Osteoblast (primary cell): ENCODE data around the gene RGS16. TPM values are rescaled to one million over a fixed set of nuclear protein-coding genes. Genes with fewer than 3 reads are reported as not detected.

ENCODE experiments used
- DNase-seq: peaks from one replicate; pipeline ENCODE4 v3.0.0; 2011; ENCODE audit warnings: low spot score, mixed read lengths; ENCODE audit not compliant: insufficient read length; ENCODE audit errors: missing footprints
- H2AFZ ChIP-seq: 2 replicates; pipeline ENCODE4 v1.6.0; 2011; ENCODE audit warnings: mild to moderate bottlenecking, low read length
- H3K27ac ChIP-seq: 2 replicates; pipeline ENCODE4 v1.5.1; 2011; ENCODE audit warnings: mild to moderate bottlenecking, low read depth, low read length, moderate library complexity
- H3K27me3 ChIP-seq: 2 replicates; pipeline ENCODE4 v1.6.0; 2012; ENCODE audit warnings: mild to moderate bottlenecking, control low read depth, inconsistent platforms, low read length, moderate library complexity; ENCODE audit not compliant: insufficient read depth
- H3K36me3 ChIP-seq: 2 replicates; pipeline ENCODE4 v1.5.1; 2011; ENCODE audit warnings: mild to moderate bottlenecking, low read length, control low read depth, moderate library complexity; ENCODE audit not compliant: insufficient read depth
- H3K4me1 ChIP-seq: 2 replicates; pipeline ENCODE4 v1.5.1; 2011; ENCODE audit warnings: mild to moderate bottlenecking, low read length, control low read depth, moderate library complexity; ENCODE audit not compliant: insufficient read depth
- H3K4me2 ChIP-seq: 2 replicates; pipeline ENCODE4 v1.6.0; 2011; ENCODE audit warnings: mild to moderate bottlenecking, low read length; ENCODE audit not compliant: insufficient read depth
- H3K4me3 ChIP-seq: fragments of 200-600 bp; sonication (generic); 3 replicates; pipeline ENCODE4 v1.5.1; 2012; ENCODE audit warnings: mild to moderate bottlenecking, low read length, inconsistent platforms; ENCODE audit not compliant: insufficient read depth
- H3K79me2 ChIP-seq: 2 replicates; pipeline ENCODE4 v1.6.0; 2012; ENCODE audit warnings: mild to moderate bottlenecking, low read length, control low read depth, inconsistent platforms; ENCODE audit not compliant: insufficient read depth
- H3K9me3 ChIP-seq: 2 replicates; pipeline ENCODE4 v1.5.1; 2011; ENCODE audit warnings: low read depth, low read length, control low read depth
- H4K20me1 ChIP-seq: 2 replicates; pipeline ENCODE4 v1.6.0; 2012; ENCODE audit warnings: mild to moderate bottlenecking, low read length, control low read depth; ENCODE audit not compliant: insufficient read depth
- total RNA-seq: library from RNA; depleted of rRNA; stranded (reverse); fragments of >200 nt; gene quantifications from 2 replicates; pipeline ENCODE4 v1.2.3, GENCODE V29; 2012
- TF ChIP-seq, protein P1 (sequence below): IDR thresholded peaks from 2 replicates; pipeline ENCODE4 v1.5.1; 2011; ENCODE audit warnings: mild to moderate bottlenecking, low read depth, low read length, moderate library complexity; ENCODE audit errors: extremely low read depth

Gene RGS16
- total RNA-seq, 1 donor: under 0.01 TPM

DNA sequence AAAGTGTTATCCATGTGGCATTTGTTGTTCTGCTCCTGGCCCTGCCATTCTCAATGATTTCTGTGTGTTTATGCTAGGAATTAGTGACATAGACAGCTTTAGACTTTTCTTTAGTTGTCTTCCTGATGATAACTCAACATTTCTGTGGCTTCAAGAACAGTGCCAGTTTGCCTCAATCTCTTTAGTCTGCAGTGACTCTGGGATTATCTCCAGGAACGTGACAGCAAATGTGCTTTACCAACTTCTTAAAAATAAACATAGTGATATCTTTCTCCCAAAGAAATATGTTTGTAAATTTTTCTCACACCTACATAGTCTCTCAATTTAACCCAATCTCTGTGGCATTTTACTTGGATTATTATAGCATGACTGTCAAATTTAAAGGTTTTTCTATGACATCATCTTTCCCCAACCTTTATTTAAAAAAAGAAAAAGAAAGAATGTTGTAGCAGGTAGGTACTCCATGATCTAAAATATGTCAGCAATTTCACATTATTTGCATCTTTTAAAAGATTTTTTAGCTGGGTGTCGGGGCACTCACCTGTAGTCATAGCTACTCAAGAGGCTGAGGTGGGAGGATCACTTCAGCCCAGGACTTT, 39.7 kb downstream of the RGS16 start:
- Histone ChIP-seq H3K4me2 (no peak overlapping the region), H2AFZ (no peak overlapping the region), H3K36me3 (no peaks in the 10 kb centered on the region), H3K27me3 (no peaks in the 10 kb centered on the region), H3K27ac (no peak overlapping the region), H3K4me1 (no peaks in the 10 kb centered on the region), H3K4me3 (no peak overlapping the region), H4K20me1 (no peaks in the 10 kb centered on the region), H3K79me2 (no peaks in the 10 kb centered on the region), H3K9me3 (no peaks in the 10 kb centered on the region)
- no peak for DNase-seq
- TF ChIP-seq, protein P1, sequence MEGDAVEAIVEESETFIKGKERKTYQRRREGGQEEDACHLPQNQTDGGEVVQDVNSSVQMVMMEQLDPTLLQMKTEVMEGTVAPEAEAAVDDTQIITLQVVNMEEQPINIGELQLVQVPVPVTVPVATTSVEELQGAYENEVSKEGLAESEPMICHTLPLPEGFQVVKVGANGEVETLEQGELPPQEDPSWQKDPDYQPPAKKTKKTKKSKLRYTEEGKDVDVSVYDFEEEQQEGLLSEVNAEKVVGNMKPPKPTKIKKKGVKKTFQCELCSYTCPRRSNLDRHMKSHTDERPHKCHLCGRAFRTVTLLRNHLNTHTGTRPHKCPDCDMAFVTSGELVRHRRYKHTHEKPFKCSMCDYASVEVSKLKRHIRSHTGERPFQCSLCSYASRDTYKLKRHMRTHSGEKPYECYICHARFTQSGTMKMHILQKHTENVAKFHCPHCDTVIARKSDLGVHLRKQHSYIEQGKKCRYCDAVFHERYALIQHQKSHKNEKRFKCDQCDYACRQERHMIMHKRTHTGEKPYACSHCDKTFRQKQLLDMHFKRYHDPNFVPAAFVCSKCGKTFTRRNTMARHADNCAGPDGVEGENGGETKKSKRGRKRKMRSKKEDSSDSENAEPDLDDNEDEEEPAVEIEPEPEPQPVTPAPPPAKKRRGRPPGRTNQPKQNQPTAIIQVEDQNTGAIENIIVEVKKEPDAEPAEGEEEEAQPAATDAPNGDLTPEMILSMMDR: no peak

DNA sequence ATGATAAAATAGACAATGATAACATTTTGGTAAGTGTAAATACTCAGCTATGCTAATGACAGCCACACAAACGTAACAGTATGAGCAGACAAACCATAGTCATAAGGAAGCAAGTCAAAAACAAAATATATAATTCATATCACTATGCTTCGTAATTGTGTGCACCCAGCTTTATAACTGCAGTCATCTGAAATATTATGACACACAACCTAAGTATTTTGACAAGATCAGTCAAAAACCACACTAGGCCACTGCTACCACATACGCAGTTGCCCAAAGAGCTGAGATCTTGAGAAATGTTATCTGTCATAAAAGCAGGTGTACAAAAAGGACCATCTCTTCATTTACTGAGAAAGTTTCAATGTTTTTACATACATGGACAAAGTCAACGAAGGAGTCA, 41.1 kb downstream of the RGS16 start:
- TF ChIP-seq, protein P1: no peak

DNA sequence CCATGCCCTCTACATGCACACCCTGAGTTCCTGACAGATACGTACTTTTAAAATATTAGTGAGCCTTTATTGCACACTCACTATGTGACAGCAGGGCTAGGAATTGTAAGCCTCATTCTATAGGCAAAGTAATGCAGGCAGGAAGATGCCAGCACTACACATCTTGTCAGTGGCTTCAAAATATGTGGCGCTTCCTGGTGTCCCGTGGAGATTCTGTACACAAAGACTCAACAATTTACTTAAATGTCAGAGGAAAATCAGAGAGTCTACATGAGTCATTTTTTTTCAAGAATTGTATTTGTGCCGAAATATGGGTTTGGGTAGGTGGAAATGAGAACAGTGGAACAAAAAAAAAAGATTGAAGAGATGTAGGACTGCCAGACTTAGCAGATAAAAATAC, 42.7 kb downstream of the RGS16 start:
- no peak overlapping the region for H3K4me3 ChIP-seq

More for the DNA sequence above, 41.1 kb downstream of the RGS16 start:
- no peaks in the 10 kb centered on the region for H3K27me3 ChIP-seq
- H3K9me3 ChIP-seq: no peaks in the 10 kb centered on the region
- no peaks in the 10 kb centered on the region for H3K36me3 ChIP-seq
- DNase-seq: no peak
- no peak overlapping the region for H3K27ac ChIP-seq
- no peak overlapping the region for H2AFZ ChIP-seq
- no peaks in the 10 kb centered on the region for H3K4me1 ChIP-seq
- H3K79me2 ChIP-seq: no peaks in the 10 kb centered on the region
- no peak overlapping the region for H3K4me2 ChIP-seq
- no peaks in the 10 kb centered on the region for H4K20me1 ChIP-seq
- H3K4me3 ChIP-seq: no peak overlapping the region

DNA sequence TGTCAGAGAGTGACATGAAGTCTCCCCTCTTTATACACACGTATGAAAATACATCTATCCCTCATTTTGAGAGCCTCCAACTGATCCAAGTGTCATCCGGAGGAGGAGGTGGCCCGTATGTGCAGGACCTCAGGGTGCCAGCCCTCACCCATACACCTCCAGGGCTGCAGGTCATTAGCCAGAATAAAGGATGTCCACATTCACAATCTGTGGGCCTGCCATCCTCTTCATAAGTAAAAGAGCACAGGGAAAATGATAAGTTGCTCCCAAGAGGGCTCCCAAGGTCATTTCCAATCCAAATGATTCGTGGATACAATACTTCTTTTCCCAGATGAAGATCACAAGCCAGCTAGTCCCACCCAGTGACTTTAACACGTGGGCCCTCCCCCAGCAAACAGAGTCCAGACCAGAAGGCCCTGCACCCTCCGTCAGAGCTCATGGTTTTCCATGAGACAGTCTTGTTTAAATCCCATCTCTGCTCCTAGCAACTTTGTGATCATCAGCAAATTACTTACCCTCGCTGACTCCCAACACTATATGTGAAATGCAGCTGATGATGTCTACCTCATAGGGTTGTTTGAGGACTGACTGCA, 43.7 kb downstream of the RGS16 start:
- no peaks in the 10 kb centered on the region for H3K4me1 ChIP-seq
- H2AFZ ChIP-seq: no peak overlapping the region
- no peak for DNase-seq
- no peaks in the 10 kb centered on the region for H3K79me2 ChIP-seq
- no peaks in the 10 kb centered on the region for H3K9me3 ChIP-seq
- H3K27me3 ChIP-seq: no peaks in the 10 kb centered on the region
- H3K36me3 ChIP-seq: no peaks in the 10 kb centered on the region
- H3K4me2 ChIP-seq: no peak overlapping the region
- H4K20me1 ChIP-seq: no peaks in the 10 kb centered on the region
- H3K4me3 ChIP-seq: no peak overlapping the region
- TF ChIP-seq, protein P1: no peak
- no peak overlapping the region for H3K27ac ChIP-seq

More for the DNA sequence above, 42.7 kb downstream of the RGS16 start:
- Histone ChIP-seq H3K4me2 (no peak overlapping the region), H3K9me3 (no peaks in the 10 kb centered on the region), H3K4me1 (no peaks in the 10 kb centered on the region), H3K27me3 (no peaks in the 10 kb centered on the region), H3K36me3 (no peaks in the 10 kb centered on the region), H3K27ac (no peak overlapping the region), H2AFZ (no peak overlapping the region), H3K79me2 (no peaks in the 10 kb centered on the region), H4K20me1 (no peaks in the 10 kb centered on the region)
- DNase-seq: no peak
- TF ChIP-seq, protein P1: no peak
